HepG2 (cell line): ENCODE data around the gene RERE. TPM values are rescaled to one million over a fixed set of nuclear protein-coding genes. Genes with fewer than 3 reads are reported as not detected.

ENCODE experiments used
- ATF7 ChIP-seq, 2 experiments: fragments of 450-650 bp in 1 of 2; sonication (generic) in 1 of 2; formaldehyde crosslinking in 1 of 2; IDR thresholded peaks; 2 replicates each; pipeline versions ENCODE4 v1.4.0 to v1.6.1; 2016 to 2020; ENCODE audit warnings: antibody characterized with exemption in 1 of 2, mild to moderate bottlenecking in 1 of 2, missing genetic modification reagents in 1 of 2
- ATRX ChIP-seq: sonication (generic); formaldehyde crosslinking; IDR thresholded peaks from 2 replicates; pipeline ENCODE4 v1.4.0; 2020; ENCODE audit warnings: missing genetic modification reagents, borderline replicate concordance
- CAMTA2 ChIP-seq: sonication (generic); formaldehyde crosslinking; IDR thresholded peaks from 2 replicates; pipeline ENCODE4 v1.4.0; 2020; ENCODE audit warnings: mild to moderate bottlenecking, missing genetic modification reagents, borderline replicate concordance
- DR1 ChIP-seq: sonication (generic); formaldehyde crosslinking; IDR thresholded peaks from 2 replicates; pipeline ENCODE4 v1.8.0; 2021; ENCODE audit warnings: mild to moderate bottlenecking, missing genetic modification reagents, inconsistent platforms
- ETV5 ChIP-seq: IDR thresholded peaks from 2 replicates; pipeline ENCODE4 v1.6.1; 2018; ENCODE audit warnings: missing biosample characterization, missing genetic modification reagents, inconsistent platforms, borderline replicate concordance
- GMEB2 ChIP-seq: IDR thresholded peaks from 2 replicates; pipeline ENCODE4 v1.6.1; 2016; ENCODE audit warnings: missing biosample characterization, missing genetic modification reagents, low read depth
- IKZF4 ChIP-seq: sonication (generic); formaldehyde crosslinking; IDR thresholded peaks from 2 replicates; pipeline ENCODE4 v1.5.1; 2020; ENCODE audit warnings: borderline replicate concordance, mild to moderate bottlenecking, low read depth, missing genetic modification reagents; ENCODE audit errors: not compliant biosample characterization
- MXI1 ChIP-seq: IDR thresholded peaks from 3 replicates; pipeline ENCODE4 v1.6.1; 2012; ENCODE audit warnings: low read depth, low read length, inconsistent platforms, borderline replicate concordance
- NR2F1 ChIP-seq, 2 experiments: fragments of 450-650 bp in 1 of 2; formaldehyde crosslinking in 1 of 2; IDR thresholded peaks; 2 replicates each; pipeline versions ENCODE4 v1.5.0 to v1.6.1; 2016 to 2020; ENCODE audit warnings: mild to moderate bottlenecking in 1 of 2, missing compliant biosample characterization in 1 of 2, missing genetic modification reagents in 1 of 2, moderate library complexity in 1 of 2
- SATB2 ChIP-seq: sonication (generic); formaldehyde crosslinking; IDR thresholded peaks from 2 replicates; pipeline ENCODE4 v1.5.0; 2020; ENCODE audit warnings: missing genetic modification reagents
- SIX4 ChIP-seq: sonication (generic); formaldehyde crosslinking; IDR thresholded peaks from 2 replicates; pipeline ENCODE4 v1.4.0; 2020; ENCODE audit warnings: missing genetic modification reagents
- SP2 ChIP-seq: sonication (generic); formaldehyde crosslinking; IDR thresholded peaks from 2 replicates; pipeline ENCODE4 v1.5.1; 2020; ENCODE audit warnings: mild to moderate bottlenecking, missing genetic modification reagents
- TBX2 ChIP-seq: sonication (generic); formaldehyde crosslinking; IDR thresholded peaks from 2 replicates; pipeline ENCODE4 v1.5.0; 2020; ENCODE audit warnings: missing genetic modification reagents, mild to moderate bottlenecking, borderline replicate concordance
- ZBED4 ChIP-seq: sonication (generic); formaldehyde crosslinking; IDR thresholded peaks from 2 replicates; pipeline ENCODE4 v1.4.0; 2020; ENCODE audit warnings: missing genetic modification reagents, borderline replicate concordance
- ZBTB7B ChIP-seq: sonication (generic); formaldehyde crosslinking; IDR thresholded peaks from 2 replicates; pipeline ENCODE4 v1.4.0; 2020; ENCODE audit warnings: missing genetic modification reagents
- ZMYM4 ChIP-seq: sonication (generic); formaldehyde crosslinking; IDR thresholded peaks from 2 replicates; pipeline ENCODE4 v1.8.1; 2023; ENCODE audit warnings: mild to moderate bottlenecking, missing genetic modification reagents
- ZNF12 ChIP-seq: sonication (generic); formaldehyde crosslinking; IDR thresholded peaks from 2 replicates; pipeline ENCODE4 v1.5.0; 2020; ENCODE audit warnings: missing genetic modification reagents
- ZNF503 ChIP-seq: sonication (generic); formaldehyde crosslinking; IDR thresholded peaks from 2 replicates; pipeline ENCODE4 v1.4.0; 2020; ENCODE audit warnings: missing genetic modification reagents
- ZNF703 ChIP-seq: sonication (generic); formaldehyde crosslinking; IDR thresholded peaks from 2 replicates; pipeline ENCODE4 v1.5.1; 2020; ENCODE audit warnings: missing genetic modification reagents, mild to moderate bottlenecking, moderate library complexity, borderline replicate concordance
- polyA plus RNA-seq, 8 experiments: library from polyadenylated mRNA; depleted of rRNA in 3 of 8; stranded (reverse) in 7 of 8; unstranded in 1 of 8; fragments of >200 nt; fragmentation: Illumina TruSeq in 4 of 8; extraction: Trizol in 4 of 8; gene quantifications; 2 replicates each; pipeline versions ENCODE4 v1.2.1 to v1.2.3, GENCODE V29; 2011 to 2016; ENCODE audit warnings: low read depth in 4 of 8, missing spikeins in 1 of 8, mixed read lengths in 1 of 8; ENCODE audit not compliant: insufficient read depth in 1 of 8
- total RNA-seq, 5 experiments: library from RNA; depleted of rRNA; stranded (reverse); fragments of >200 nt; fragmentation: Illumina TruSeq; extraction: Trizol; gene quantifications; 2 replicates each; pipeline ENCODE4 v1.2.3, GENCODE V29; 2016; ENCODE audit warnings: low read depth in 1 of 5

RERE gene
- total and polyA plus RNA-seq, 2 of the 13 experiments (the other 11 are each of a cell fraction or from before 2014, with no cell fraction given): 18.3 to 21.9 TPM

- no peak; the same call in 1 of the 2 replicates for TF ChIP-seq ZNF503 (CRISPR knock-in tag)
- peak; percentile 49 for TF ChIP-seq SIX4
- TF ChIP-seq ZBTB7B (CRISPR knock-in tag): peak; percentile 71
- no peak for TF ChIP-seq CAMTA2
- no peak for TF ChIP-seq MXI1
- no peak for TF ChIP-seq ZNF703 (CRISPR knock-in tag)
- peak; percentile 83 to 93 for TF ChIP-seq NR2F1 (CRISPR knock-in tag; IDR thresholded peaks at IDR 0.05)
- no peak for TF ChIP-seq ATRX (CRISPR knock-in tag)
- TF ChIP-seq IKZF4 (CRISPR knock-in tag): no peak
- no peak for TF ChIP-seq GMEB2 (CRISPR knock-in tag)
- no peak for TF ChIP-seq ZMYM4
- TF ChIP-seq ZBED4 (CRISPR knock-in tag): no peak
- TF ChIP-seq ETV5: peak; percentile 57; the same call in 1 of the 2 replicates
- TF ChIP-seq DR1: no peak
- TF ChIP-seq SATB2 (CRISPR knock-in tag): no peak
- TF ChIP-seq ZNF12 (CRISPR knock-in tag): no peak
- TF ChIP-seq SP2 (CRISPR knock-in tag): no peak
- TF ChIP-seq TBX2 (CRISPR knock-in tag): peak; percentile 83
- TF ChIP-seq ATF7 (IDR thresholded peaks at IDR 0.05): no peak
- no peak for TF ChIP-seq ATF7 (CRISPR knock-in tag; IDR thresholded peaks at IDR 0.05)
Observed at GRCh38 chr1:8563944-8564537, 253.4 kb downstream of the RERE start (continued).
